GM19463 (cell line): ENCODE results near the gene SNRNP27.
A peak's percentile ranks its signal among the peaks of the same experiment; 100 is the strongest.
"Not testable (repeated sequence)": the region's sequence is repeated elsewhere in the genome, so short reads cannot be mapped to it uniquely, and the experiment has no call there.

Experiments used
- ATAC-seq: cut with Tn5 transposase; IDR thresholded peaks from one replicate; pipeline ENCODE4 v1.9.1; 2021; ENCODE audit warnings: mild to moderate bottlenecking, moderate library complexity; ENCODE audit not compliant: unreplicated experiment

SNRNP27 gene

DNA sequence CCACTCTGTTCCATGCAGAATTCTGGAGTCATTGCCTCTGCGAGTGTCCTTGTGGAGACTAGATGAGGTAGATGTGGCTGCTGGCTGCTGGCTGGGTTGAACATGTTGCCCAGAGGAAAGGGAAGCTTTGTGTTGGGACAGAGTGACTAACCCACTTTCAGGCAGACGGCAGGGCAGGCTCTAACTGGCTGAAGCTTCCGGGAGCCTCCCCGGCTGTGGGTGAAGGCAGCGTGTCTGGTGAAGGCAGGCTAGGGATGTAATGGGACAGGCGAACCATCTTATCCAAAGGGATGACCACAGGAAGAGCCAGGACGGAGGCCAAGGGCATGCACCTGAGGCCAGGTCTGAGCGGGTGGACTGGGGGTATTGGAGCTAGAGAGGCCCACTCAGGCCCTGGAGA is 51.7 kb downstream of the SNRNP27 start:
- no peak for ATAC-seq

DNA sequence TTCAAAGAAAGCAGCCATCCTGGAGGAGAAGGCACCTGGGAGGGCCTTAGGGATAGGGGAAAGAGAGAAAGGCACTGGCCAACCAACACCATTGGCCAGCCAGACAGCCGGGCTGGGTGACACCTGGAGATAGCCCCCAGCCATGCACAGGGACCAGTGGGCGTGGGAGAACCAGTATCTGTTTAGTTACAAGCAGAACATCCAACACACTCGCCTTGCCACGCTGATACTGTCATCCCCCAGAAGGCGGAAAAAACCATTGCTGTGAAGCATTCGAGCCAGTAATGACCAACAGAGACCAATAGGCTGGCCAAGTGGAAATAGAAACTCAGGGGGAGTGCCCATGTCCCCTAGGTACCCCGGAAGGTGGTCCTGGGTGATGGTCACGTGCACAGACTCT is 52.2 kb downstream of the SNRNP27 start:
- no peak for ATAC-seq

DNA sequence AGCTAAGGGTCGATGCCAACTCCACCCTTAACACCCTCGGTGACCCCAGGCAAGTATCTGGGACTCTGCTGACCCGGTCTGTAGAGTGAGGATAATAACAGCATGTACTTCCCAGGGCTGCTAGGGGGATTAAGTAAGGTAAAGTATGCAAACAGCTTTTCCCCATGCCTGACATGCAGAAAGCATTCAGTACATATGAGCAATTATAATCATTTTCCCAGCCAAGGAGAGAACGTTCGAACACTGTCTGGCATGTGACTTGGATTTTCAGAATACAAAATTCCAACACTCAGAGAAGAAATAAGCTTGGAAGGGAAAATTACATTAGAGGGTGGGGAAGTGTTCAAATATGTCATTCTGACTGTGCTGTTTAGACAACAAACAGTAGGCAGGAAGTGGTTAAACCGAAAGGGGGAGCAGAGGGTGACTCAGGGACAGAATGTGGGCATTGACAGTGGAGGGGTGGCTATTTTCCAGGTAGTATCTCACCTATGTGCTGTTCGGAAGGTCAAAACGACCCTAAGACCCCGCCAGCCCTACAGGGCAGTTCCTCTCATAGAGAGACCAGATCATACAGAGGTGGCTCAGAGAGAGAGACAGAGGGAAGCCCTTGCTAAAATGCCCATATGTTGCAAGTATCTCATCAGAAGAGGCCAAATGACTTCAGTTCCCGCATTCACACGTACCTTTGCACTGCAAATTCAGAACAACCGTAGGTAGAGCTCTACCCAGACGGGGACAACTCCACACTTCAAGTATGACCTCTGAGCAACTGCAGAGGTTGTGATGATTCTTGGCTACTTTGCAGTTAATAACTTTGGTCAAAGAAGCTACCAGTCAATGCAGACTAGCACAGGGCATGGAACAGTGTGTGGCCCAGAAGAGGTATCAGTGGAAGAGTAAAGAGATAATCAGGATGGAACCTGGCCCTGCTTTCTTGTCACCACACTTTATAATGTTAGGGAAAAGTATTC is 52.9 kb downstream of the SNRNP27 start:
- peak; percentile 93 for ATAC-seq

DNA sequence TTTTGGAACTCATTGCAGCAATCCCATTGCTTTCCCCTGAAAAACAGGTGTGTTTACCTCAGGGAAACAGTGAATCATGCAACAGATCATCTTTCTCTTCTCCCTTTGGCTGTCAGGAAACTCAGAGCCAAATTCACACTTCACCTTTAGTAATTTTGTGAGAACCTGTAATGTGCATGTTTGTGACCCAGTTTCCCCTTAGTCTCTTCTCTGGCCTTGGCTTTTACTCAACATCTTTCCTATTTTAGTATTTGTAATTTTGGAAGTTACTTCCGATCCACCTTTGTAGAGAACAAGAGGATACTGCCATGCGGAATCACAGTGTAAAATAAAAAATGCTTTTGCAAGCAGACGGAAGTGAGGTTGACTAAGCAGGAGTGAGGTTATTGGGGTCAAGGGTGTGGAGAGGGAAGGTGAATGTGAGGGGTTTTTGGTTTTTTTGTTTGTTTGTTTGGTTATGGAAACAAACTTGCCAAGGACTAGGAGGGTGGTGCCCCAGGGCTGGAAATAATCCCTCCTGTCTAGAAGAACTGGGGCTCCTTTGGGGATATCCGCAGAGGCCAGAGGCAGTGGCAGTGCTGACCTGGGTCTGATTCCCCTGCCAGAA is 53.7 kb downstream of the SNRNP27 start:
- no peak for ATAC-seq

DNA sequence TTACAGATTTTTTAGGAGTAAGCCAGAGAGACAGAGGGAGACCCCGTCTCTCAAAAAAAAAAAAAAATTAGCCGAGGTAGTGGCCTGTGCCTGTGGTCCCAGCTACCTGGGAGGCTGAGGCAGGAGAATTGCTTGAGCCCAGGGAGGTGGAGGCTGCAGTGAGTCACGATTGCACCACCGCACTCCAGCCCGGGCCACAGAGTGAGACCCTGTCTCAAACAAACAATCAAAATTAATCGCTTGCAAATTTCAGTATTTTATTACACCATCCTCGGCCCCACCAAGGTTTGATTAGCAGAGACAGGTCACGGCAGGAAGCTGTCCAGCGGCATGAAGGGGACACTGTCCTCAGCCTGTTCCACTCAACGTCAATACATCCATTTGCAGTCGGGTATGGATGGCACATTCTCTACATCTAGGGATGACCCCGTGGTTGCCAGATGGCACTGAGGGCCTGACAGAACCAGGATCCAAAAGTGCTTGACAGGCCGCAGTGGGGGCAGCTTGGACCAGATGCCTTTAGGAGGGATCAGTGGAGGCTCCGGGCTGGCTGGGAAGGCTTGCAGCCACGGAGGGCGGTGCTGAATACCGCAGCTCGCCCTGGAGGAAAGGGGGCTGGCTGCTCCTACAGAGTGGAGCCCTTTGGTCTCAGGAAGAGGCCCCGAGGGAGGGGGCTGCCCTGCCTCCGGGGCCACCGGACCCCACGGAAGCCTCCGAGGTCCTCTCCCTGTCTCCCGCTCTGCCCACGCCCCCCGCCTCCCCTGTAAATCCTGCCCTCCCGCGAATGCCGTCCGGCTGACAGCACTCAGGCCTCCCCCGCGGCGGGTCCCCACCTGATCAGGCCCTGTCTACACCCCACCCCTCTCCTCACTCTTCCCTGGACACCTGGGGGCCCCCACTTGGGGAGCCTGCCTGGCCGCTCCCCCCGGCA is 54.5 kb downstream of the SNRNP27 start:
- ATAC-seq: no peak

DNA sequence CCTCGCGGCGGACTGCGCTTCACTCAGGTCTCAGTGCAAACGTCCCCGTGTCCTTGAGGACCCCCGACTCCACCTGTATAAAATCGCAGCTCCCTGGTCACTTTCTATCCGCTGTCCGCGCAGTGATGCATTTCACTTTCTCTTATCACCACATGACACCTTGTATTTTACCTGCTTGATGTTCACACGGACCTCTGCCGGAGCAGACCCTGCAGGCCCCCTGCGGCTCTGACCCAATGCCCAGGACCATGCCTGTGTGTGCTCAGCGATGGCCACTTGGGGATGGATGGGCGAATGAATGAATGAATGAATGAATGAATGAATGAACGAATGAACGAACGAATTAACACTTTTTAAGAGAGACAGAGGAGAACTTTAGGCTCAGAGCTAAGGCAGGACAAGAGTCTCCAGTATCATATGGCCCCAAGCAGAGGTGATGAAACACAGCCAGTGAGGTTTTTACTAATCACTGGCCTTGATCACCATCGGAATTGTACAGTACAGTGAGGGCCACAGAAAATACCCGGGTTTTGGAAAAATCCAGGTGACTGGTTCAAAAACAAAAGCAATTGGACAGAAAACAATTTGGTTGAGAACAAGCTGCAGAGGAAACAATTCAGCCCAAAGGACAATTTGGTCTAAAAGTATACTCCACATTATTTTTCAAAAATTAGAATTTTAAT is 55.3 kb downstream of the SNRNP27 start:
- ATAC-seq: no peak

DNA sequence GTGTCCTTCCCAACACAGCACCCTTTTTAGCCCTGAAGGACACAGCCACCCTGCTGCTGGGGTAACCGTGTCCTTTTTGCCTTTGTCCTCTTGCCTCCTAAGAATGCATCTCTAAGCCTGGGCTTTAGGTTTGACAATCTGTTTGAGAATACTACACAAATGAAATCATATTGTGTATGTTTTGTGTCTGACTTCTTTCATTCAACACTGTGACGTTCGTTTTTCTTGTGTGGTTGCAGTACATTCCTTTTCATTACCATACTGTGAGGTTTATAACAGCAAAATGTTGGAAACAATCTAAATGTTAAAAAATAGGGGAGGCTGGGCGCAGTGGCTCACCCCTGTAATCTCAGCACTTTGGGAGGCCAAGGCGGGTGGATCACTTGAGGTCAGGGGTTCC is 56.5 kb downstream of the SNRNP27 start:
- no peak for ATAC-seq

DNA sequence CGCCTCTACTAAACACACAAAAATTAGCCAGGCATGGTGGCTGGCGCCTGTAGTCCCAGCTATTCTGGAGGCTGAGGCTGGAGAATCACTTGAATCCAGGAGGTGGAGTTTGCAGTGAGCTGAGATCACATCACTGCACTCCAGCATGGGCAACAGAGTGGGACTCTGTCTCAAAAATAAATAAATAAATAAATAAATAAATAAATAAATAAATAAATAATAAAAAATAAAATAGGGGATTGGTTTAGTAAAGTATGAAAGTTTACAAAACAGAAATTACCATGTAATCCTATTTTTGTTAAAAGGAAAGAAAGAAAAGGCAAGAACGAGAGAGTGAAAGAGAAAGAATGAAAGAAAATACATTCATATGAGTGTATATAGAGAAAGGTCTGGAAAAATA is 56.9 kb downstream of the SNRNP27 start:
- ATAC-seq: not testable (repeated sequence)

DNA sequence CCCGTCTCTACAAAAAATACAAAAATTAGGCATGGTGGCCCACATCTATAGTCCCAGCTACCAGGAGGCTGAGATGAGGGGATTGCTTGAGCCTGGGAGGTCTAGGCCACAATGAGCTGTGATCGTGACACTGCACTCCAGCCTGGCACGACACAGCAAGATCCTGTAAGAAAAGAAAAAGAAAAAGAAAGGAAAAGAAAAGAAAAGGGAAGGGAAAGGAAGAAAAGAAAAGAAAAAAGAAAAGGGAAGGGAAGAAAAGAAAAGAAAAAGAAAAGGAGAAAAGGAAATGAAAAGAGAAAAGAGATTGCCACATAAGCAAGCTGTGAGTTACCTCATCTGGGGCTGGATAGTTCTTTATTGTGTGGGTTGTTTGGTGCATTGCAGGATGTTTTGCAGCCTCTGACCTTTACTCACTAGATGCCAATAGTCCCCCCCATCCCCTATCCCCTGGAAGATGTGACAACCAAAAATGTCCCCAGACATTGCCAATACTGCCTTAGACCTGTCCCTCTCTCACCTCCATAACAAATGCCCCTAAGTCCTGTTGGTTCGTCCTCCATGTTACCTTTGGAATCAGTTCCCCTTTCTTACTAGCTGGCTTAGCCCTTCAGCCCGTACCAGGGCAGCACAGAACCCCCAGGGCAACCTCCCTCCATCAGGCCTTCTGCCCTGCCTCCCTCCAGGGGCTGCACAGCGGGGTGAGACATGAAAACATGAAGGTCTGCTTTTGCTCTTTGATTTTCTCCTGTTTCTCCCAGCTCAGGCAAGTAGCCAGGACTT is 58.8 kb downstream of the SNRNP27 start:
- ATAC-seq: no peak

DNA sequence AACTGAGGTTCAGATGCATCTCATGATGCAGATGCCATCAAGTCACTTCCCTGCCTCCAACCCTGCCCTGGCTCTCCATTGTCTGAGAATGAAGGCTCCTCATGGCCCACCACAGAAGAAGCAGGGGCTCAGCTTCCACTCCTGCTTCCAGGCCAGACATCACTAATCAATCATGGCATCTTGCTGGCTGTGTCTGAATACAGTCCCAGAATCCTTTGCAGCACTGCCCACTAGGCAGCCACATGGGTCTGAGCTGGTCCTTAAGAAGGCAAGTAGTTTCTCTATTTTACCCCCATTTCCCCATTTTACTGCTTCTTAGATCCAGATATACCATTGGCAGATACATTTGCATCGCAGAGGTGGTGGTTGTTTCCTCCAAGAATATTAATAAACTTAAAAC is 60.3 kb downstream of the SNRNP27 start:
- ATAC-seq: no peak
